HepG2 (cell line): ENCODE results near the gene RPS6KA2.

ENCODE experiments used
- CTCF ChIP-seq: sonication (generic); formaldehyde crosslinking; IDR thresholded peaks from 2 replicates; pipeline ENCODE4 v1.5.0; 2020; ENCODE audit warnings: mild to moderate bottlenecking, missing genetic modification reagents, moderate library complexity
- NONO ChIP-seq, 2 experiments: fragments of 450-650 bp in 1 of 2; sonication (generic) in 1 of 2; formaldehyde crosslinking in 1 of 2; IDR thresholded peaks in 1 of 2; conservative IDR thresholded peaks in 1 of 2; 2 replicates each; pipeline versions ENCODE4 v1.6.1 to v1.8.0; 2017 to 2022; ENCODE audit warnings: mild to moderate bottlenecking in 1 of 2, missing genetic modification reagents in 1 of 2, moderate library complexity in 1 of 2
- POLR2AphosphoS5 ChIP-seq: IDR thresholded peaks from 2 replicates; pipeline ENCODE4 v1.6.1; 2012; ENCODE audit warnings: low read depth, low read length
- RAD21 ChIP-seq: fragments of 450-650 bp; formaldehyde crosslinking; IDR thresholded peaks from 2 replicates; pipeline ENCODE4 v1.5.0; 2020; ENCODE audit warnings: mild to moderate bottlenecking
- USF2 ChIP-seq, 2 experiments: sonication (generic) in 1 of 2; formaldehyde crosslinking in 1 of 2; IDR thresholded peaks; 2 replicates each; pipeline versions ENCODE4 v1.5.1 to v1.6.1; 2011 to 2020; ENCODE audit warnings: borderline replicate concordance in 1 of 2, low read depth in 1 of 2, low read length in 1 of 2, mild to moderate bottlenecking in 1 of 2, missing genetic modification reagents in 1 of 2, moderate library complexity in 1 of 2
- ZBTB43 ChIP-seq: sonication (generic); formaldehyde crosslinking; conservative IDR thresholded peaks from 2 replicates; pipeline ENCODE4 v1.4.0; 2020; ENCODE audit warnings: missing genetic modification reagents
- ZFP41 ChIP-seq: sonication (generic); formaldehyde crosslinking; IDR thresholded peaks from 2 replicates; pipeline ENCODE4 v1.4.0; 2020; ENCODE audit warnings: mild to moderate bottlenecking, missing genetic modification reagents, borderline replicate concordance
- ZSCAN29 ChIP-seq: sonication (generic); formaldehyde crosslinking; conservative IDR thresholded peaks from 2 replicates; pipeline ENCODE4 v1.4.0; 2020; ENCODE audit warnings: mild to moderate bottlenecking, missing genetic modification reagents

GRCh38 chr6:166412911-166413384 is 214.1 kb downstream of the RPS6KA2 start:
- TF ChIP-seq USF2 (IDR thresholded peaks at IDR 0.05; ENCODE audit: low read depth, low read length) = peak; percentile 41; the same call in 1 of the 2 replicates
- no peak for TF ChIP-seq USF2 (CRISPR knock-in tag; IDR thresholded peaks at IDR 0.05; ENCODE audit: borderline replicate concordance)
- TF ChIP-seq POLR2AphosphoS5 = no peak
- no peak for TF ChIP-seq ZSCAN29 (CRISPR knock-in tag)
- no peak for TF ChIP-seq ZFP41 (CRISPR knock-in tag)
- no peak for TF ChIP-seq CTCF (CRISPR knock-in tag)
- no peak for TF ChIP-seq ZBTB43 (CRISPR knock-in tag)
- TF ChIP-seq NONO (IDR thresholded peaks at IDR 0.05) = no peak
- no peak for TF ChIP-seq NONO (CRISPR knock-in tag; conservative IDR thresholded peaks at IDR 0.05)
- no peak for TF ChIP-seq RAD21 (CRISPR knock-in tag)
